Fibroblast of lung (primary cell): ENCODE measurements around the gene THAP7.

Experiments used
- CTCF ChIP-seq, 2 donors: IDR thresholded peaks in 1 of 2; conservative IDR thresholded peaks in 1 of 2; 1 replicate in 1 of 2; 2 replicates in 1 of 2; pipeline ENCODE4 v1.5.1; 2011 to 2012; ENCODE audit warnings: low read length in 2 of 2, control low read depth in 1 of 2, inconsistent platforms in 1 of 2, low read depth in 1 of 2, mild to moderate bottlenecking in 1 of 2
- EZH2 ChIP-seq: IDR thresholded peaks from 2 replicates; pipeline ENCODE4 v1.5.1; 2012; ENCODE audit warnings: low read length, control low read depth, mild to moderate bottlenecking; ENCODE audit errors: missing control alignments

- TF ChIP-seq CTCF (conservative IDR thresholded peaks at IDR 0.05 in 1 of 2, IDR thresholded peaks at IDR 0.05 in 1 of 2; ENCODE audit: low read depth in 1 of 2, low read length in 2 of 2) = no peak
- TF ChIP-seq EZH2 = no peak
Measured at GRCh38 chr22:20978419-20978818, 23.5 kb downstream of the THAP7 start.
